ENCODE measurements around the gene BUD23.

GRCh38 chr7:73698410-73698809, 15.0 kb downstream of the BUD23 start:
- TF ChIP-seq POLR2A (IDR thresholded peaks at IDR 0.05; ENCODE audit: low read depth, low read length) = no peak
- no peak for TF ChIP-seq TAF1 (IDR thresholded peaks at IDR 0.05; ENCODE audit: borderline replicate concordance, low read depth, low read length)
- 0 out of 2 replicates have a peak, but pooled peaks have one; percentile 20 for TF ChIP-seq POLR2AphosphoS5 (IDR thresholded peaks at IDR 0.05; ENCODE audit: low read depth, low read length)

Measured in GM12892 (cell line).